Gastrocnemius medialis (tissue), 4 donors: ENCODE data around the gene INPP5E.

Experiments used
- POLR2A ChIP-seq, 2 donors: fragments of 450-650 bp; IDR thresholded peaks; one replicate each; pipeline ENCODE4 v1.6.1; 2017; ENCODE audit warnings: antibody characterized with exemption in 2 of 2, mild to moderate bottlenecking in 2 of 2, moderate library complexity in 2 of 2
- TF ChIP-seq, protein P1 (sequence below), 5 experiments: fragments of 450-650 bp in 3 of 5; fragments of 200-600 bp in 2 of 5; sonication (generic) in 2 of 5; IDR thresholded peaks in 4 of 5; conservative IDR thresholded peaks in 1 of 5; 1 replicate in 4 of 5; 2 replicates in 1 of 5; pipeline ENCODE4 v1.5.1; 2016 to 2019; ENCODE audit warnings: antibody characterized with exemption in 5 of 5, mild to moderate bottlenecking in 3 of 5, moderate library complexity in 3 of 5

- TF ChIP-seq, protein P1, sequence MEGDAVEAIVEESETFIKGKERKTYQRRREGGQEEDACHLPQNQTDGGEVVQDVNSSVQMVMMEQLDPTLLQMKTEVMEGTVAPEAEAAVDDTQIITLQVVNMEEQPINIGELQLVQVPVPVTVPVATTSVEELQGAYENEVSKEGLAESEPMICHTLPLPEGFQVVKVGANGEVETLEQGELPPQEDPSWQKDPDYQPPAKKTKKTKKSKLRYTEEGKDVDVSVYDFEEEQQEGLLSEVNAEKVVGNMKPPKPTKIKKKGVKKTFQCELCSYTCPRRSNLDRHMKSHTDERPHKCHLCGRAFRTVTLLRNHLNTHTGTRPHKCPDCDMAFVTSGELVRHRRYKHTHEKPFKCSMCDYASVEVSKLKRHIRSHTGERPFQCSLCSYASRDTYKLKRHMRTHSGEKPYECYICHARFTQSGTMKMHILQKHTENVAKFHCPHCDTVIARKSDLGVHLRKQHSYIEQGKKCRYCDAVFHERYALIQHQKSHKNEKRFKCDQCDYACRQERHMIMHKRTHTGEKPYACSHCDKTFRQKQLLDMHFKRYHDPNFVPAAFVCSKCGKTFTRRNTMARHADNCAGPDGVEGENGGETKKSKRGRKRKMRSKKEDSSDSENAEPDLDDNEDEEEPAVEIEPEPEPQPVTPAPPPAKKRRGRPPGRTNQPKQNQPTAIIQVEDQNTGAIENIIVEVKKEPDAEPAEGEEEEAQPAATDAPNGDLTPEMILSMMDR (IDR thresholded peaks at IDR 0.05 in 4 of 5, conservative IDR thresholded peaks at IDR 0.05 in 1 of 5) = no peak
- TF ChIP-seq POLR2A (IDR thresholded peaks at IDR 0.05) = no peak
These were observed 17.9 kb downstream of the INPP5E start for GRCh38 chr9:136421791-136422190.
